NB4 (cell line): ENCODE results near the gene ATP1B2.

Experiments
- DNase-seq: peaks from one replicate; pipeline ENCODE4 v3.0.0; 2010; ENCODE audit warnings: low read depth
- H3K4me3 ChIP-seq: one replicate; pipeline ENCODE4 v1.5.1; 2011; ENCODE audit warnings: mild to moderate bottlenecking, low read depth, low read length, moderate library complexity
- CTCF ChIP-seq: IDR thresholded peaks from one replicate; pipeline ENCODE4 v1.5.1; 2012; ENCODE audit warnings: low read depth, low read length
- MAX ChIP-seq: IDR thresholded peaks from 2 replicates; pipeline ENCODE4 v1.6.1; 2011; ENCODE audit warnings: low read depth, low read length
- MYC ChIP-seq: IDR thresholded peaks from 2 replicates; pipeline ENCODE4 v1.6.1; 2011; ENCODE audit warnings: low read depth, low read length
- POLR2A ChIP-seq: IDR thresholded peaks from 2 replicates; pipeline ENCODE4 v1.6.1; 2011; ENCODE audit warnings: mild to moderate bottlenecking; ENCODE audit not compliant: insufficient read length; ENCODE audit errors: extremely low read depth

The ATP1B2 gene

GRCh38 chr17:7700510-7700909, 49.8 kb downstream of the ATP1B2 start:
- TF ChIP-seq CTCF (no peak), MAX (no peak), POLR2A (no peak), MYC (no peak)
- no peak overlapping the region for H3K4me3 ChIP-seq
- DNase-seq, result no peak

DNA sequence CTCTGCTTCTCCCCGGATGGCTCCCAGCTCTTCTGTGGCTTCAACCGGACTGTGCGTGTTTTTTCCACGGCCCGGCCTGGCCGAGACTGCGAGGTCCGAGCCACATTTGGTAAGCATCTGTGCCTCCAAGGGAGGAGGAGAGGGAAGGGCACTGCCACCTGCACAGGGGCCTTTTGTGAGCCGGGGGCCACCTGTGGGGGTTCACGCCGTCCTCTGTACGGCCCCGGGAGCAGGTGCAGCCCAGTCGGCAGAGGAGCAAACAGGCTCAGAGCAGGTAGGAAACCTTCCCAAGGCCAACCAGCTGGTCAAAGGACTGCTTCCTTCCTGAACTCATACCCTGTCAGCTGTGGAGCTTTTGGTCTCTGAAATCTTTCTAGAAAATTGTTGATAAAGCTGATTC, 51.0 kb downstream of the ATP1B2 start:
- H3K4me3 ChIP-seq, result no peak overlapping the region
- TF ChIP-seq POLR2A (no peak), CTCF (no peak), MYC (no peak), MAX (no peak)
- DNase-seq, result no peak

- TF ChIP-seq MAX (no peak), CTCF (no peak), POLR2A (no peak), MYC (no peak)
- H3K4me3 ChIP-seq, result no peak overlapping the region
- no peak for DNase-seq
Observed at GRCh38 chr17:7702776-7703175, 52.0 kb downstream of the ATP1B2 start.

- no peak for TF ChIP-seq CTCF
- no peak for TF ChIP-seq MAX
- no peak for TF ChIP-seq MYC
- TF ChIP-seq POLR2A, result no peak
- no peak overlapping the region for H3K4me3 ChIP-seq
- no peak for DNase-seq
Observed at GRCh38 chr17:7703584-7704479, 53.1 kb downstream of the ATP1B2 start.

DNA sequence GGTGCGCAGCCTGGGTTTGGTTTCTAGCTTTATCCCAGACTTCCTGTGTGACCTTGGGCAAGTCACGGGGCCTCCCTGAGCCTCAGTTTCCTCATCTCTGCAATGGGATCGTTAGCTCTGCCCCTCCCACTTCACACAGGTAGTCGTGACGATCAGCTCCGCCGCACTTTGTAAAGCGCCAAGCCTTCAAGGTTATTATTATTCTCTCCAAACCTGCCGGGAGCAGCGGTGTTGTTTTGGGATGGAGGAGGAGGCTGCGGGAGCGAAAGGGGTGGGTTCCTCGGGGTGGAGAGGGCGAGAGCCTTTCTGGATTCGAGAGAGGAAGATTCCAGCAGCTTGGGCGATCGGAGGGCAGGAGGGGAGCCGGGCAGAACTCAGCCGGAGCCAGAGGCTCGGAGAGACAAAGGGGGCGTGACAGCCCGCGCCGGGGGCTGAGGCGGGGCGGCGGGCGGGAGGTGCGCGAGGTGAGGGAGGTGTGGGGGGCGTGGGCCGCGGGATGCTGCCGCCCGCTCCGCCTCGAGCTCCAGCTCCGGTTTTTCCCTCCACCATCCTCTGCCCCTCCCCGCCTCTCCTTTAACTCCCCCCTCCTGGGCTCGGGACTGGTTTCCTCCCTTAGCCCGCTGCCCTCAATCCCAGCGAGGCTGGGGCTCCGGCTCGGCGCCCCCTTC, 54.0 kb downstream of the ATP1B2 start, which contains the start of gene EFNB3:
EFNB3 (plus strand) TSS at position 602 of the 668 bp plus-strand sequence. CDS start 397 bp downstream, outside the sequence.
- no peak for TF ChIP-seq CTCF
- no peak for TF ChIP-seq MAX
- TF ChIP-seq POLR2A, result no peak
- no peak for TF ChIP-seq MYC
- DNase-seq, result no peak
- H3K4me3 ChIP-seq, result no peak within 1 kb of the TSS
